ENCODE results near the gene PRR7. TPM values are rescaled to one million over a fixed set of nuclear protein-coding genes. Genes with fewer than 3 reads are reported as not detected.

The PRR7 gene
- total and polyA plus RNA-seq, 4 donors: 0.17 to 1.4 (median 0.49) TPM

- Histone ChIP-seq H3K36me3 (ENCODE audit: control insufficient read depth in 4 of 4, insufficient read depth in 3 of 4, low read depth in 1 of 4, low read length in 3 of 4) (no peaks in the 10 kb centered on the region), H3K9ac (ENCODE audit: low read depth in 1 of 2, low read length in 2 of 2) (no peak overlapping the region), H3K27me3 (ENCODE audit: control insufficient read depth in 4 of 4, insufficient read depth in 4 of 4, low read length in 3 of 4) (no peaks in the 10 kb centered on the region), H3K4me1 (ENCODE audit: control insufficient read depth in 4 of 4, insufficient read depth in 4 of 4, low read length in 3 of 4) (peaks cover 0 to 17% (median 7%) of the 10 kb centered on the region in 4 donors), H3K4me3 (ENCODE audit: low read depth in 1 of 3, low read length in 3 of 3) (no peak overlapping the region), H3K27ac (ENCODE audit: low read depth in 1 of 2, low read length in 2 of 2) (peak overlapping the region; percentile 36 to 58), H3K9me3 (ENCODE audit: control insufficient read depth in 4 of 4, low read length in 3 of 4) (no peaks in the 10 kb centered on the region)
- no peak for DNase-seq (ENCODE audit: low spot score)
- WGBS: 83% methylated on average over 14 of the region's 14 CpGs
- no peak for TF ChIP-seq RXRA (IDR thresholded peaks at IDR 0.05)
- peak; percentile 61 for TF ChIP-seq NR2F2 (IDR thresholded peaks at IDR 0.05)
- TF ChIP-seq RAD21 (IDR thresholded peaks at IDR 0.05): no peak
- no peak for TF ChIP-seq REST (IDR thresholded peaks at IDR 0.05)
- no peak for TF ChIP-seq GABPA (IDR thresholded peaks at IDR 0.05 in 1 of 2, conservative IDR thresholded peaks at IDR 0.05 in 1 of 2)
- TF ChIP-seq CTCF (IDR thresholded peaks at IDR 0.05; ENCODE audit: low read depth, low read length, missing input control): peak; percentile 0
- TF ChIP-seq TAF1 (conservative IDR thresholded peaks at IDR 0.05): no peak
- no peak for TF ChIP-seq ZBTB33 (IDR thresholded peaks at IDR 0.05)
Observed at GRCh38 chr5:177495243-177496060, 48.8 kb downstream of the PRR7 start.

GRCh38 chr5:177496070-177496726 lies 49.6 kb downstream of the PRR7 start:
- H3K4me1 ChIP-seq (ENCODE audit: control insufficient read depth in 4 of 4, insufficient read depth in 4 of 4, low read length in 3 of 4): peaks cover 0 to 20% (median 9%) of the 10 kb centered on the region in 4 donors
- WGBS: 57% methylated on average over 12 of the region's 12 CpGs
- H3K9me3 ChIP-seq (ENCODE audit: control insufficient read depth in 4 of 4, low read length in 3 of 4): no peaks in the 10 kb centered on the region
- H3K27me3 ChIP-seq (ENCODE audit: control insufficient read depth in 4 of 4, insufficient read depth in 4 of 4, low read length in 3 of 4): no peaks in the 10 kb centered on the region
- H3K27ac ChIP-seq (ENCODE audit: low read depth in 1 of 2, low read length in 2 of 2): peak overlapping the region; percentile 13 to 58
- DNase-seq (ENCODE audit: low spot score): no peak
- no peak overlapping the region for H3K9ac ChIP-seq (ENCODE audit: low read depth in 1 of 2, low read length in 2 of 2)
- H3K4me3 ChIP-seq (ENCODE audit: low read depth in 1 of 3, low read length in 3 of 3): peak overlapping the region in 1 of 3 donors; percentile 59
- no peaks in the 10 kb centered on the region for H3K36me3 ChIP-seq (ENCODE audit: control insufficient read depth in 4 of 4, insufficient read depth in 3 of 4, low read depth in 1 of 4, low read length in 3 of 4)
- peak; percentile 2 for TF ChIP-seq CTCF (IDR thresholded peaks at IDR 0.05; ENCODE audit: low read depth, low read length, missing input control)
- no peak for TF ChIP-seq RXRA (IDR thresholded peaks at IDR 0.05)
- no peak for TF ChIP-seq RAD21 (IDR thresholded peaks at IDR 0.05)
- no peak for TF ChIP-seq ATF3 (IDR thresholded peaks at IDR 0.05)

Data from liver (tissue), 9 donors.